Measurements from ENCODE around the gene GAPT.
"Not testable (repeated sequence)": the region's sequence is repeated elsewhere in the genome, so short reads cannot be mapped to it uniquely, and the experiment has no call there.

The GAPT gene

GRCh38 chr5:58505971-58506640, 14.9 kb downstream of the GAPT start:
- no peak for DNase-seq

DNA sequence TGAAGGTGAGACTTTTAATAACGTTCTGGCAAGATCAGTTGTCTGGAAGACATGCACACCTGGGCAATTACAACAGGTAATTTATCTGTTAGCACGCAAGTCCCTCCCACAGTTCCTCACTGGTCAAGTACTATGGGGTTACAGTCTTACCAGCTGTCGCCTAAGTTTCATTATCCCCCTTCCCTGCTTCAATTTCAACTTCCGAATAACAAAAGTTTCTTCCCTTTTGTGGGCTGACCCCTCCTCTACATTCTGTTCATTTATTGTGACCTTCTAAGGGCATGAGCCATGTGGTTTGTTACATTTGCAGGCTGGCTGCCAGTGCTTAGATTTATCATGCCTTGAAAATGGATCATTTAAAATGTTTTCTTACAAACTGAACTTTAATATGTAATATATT, 16.5 kb downstream of the GAPT start:
- no peak for DNase-seq

DNA sequence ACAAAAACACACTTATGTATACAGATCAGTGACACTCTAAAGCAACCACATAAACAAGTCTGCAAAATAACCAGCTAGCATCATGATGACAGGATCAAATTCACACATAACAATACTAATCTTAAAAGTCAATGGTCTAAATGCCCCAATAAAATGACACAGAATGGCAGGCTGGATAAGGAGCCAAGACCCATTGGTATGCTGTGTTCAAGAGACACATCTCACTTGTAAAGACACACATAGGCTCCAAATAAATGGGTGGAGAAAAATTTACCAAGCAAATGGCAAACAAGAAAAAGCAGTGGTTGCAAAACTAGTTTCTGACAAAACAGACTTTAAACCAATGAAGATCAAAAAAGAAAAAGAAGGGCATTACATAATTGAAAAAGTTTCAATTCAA, 26.0 kb downstream of the GAPT start:
- no peak for DNase-seq

DNA sequence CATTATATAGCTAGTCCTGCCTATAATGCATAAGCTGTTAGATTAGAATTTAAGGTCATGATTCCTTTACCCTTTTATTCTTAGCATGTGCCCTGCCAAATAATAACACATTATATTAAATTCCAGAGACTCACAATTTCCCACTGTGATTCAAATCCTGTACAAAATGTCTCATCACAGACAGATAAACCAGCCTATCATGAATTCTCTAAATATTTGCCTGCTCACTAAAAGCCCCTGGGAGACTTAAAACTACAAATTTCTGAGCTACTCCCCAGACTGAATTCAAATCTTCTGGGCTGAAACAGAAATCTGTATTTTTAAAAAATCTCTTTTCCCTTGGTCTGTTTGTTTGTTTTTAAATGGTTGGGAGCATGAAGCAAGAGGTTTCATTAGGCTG, 32.7 kb downstream of the GAPT start:
- no peak for DNase-seq

DNA sequence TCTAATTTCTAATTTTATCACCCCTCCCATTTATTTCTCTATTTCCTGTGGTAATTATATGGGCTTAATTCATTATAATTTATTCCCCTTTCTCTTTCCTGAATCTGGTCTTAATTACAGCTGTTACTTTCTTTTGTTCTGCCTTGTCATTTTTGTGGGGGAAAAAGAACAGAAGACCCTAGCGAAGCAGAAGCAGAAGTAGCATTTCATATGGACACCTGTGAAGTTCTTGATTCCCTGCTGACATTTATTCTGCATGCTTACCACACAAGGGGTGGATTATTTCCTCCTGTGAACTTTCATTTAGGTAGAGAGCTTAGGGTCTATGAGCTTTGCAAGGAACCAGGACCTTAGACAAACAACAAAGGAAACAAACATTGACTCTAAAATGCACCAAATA, 33.3 kb downstream of the GAPT start:
- DNase-seq: no peak

GRCh38 chr5:58530942-58531490, 39.8 kb downstream of the GAPT start:
- DNase-seq: no peak

- not testable (repeated sequence) for DNase-seq
Measured at GRCh38 chr5:58541935-58542334, 50.7 kb downstream of the GAPT start.

GRCh38 chr5:58542709-58543108, 51.5 kb downstream of the GAPT start:
- DNase-seq: no peak

DNA sequence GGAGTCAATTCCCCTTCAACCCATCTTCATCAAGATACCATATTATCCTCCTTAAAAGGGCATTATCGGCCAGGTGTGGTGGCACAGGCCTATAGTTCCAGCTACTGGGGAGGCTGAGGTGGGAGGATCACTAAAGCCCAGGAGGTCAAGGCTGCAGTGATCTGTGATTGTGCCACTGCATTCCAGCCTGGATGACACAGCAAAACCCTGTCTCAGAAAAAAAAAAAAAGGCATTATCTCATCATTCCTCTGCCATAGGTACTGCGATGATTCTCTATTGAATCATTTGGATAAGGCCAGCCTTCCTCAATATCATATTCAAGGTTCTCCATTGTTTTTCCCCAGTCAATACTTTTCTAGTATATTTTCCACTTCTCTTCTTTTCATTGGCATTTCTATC, 52.5 kb downstream of the GAPT start:
- no peak for DNase-seq

- no peak for DNase-seq
Measured at GRCh38 chr5:58544195-58544594, 53.0 kb downstream of the GAPT start.

DNA sequence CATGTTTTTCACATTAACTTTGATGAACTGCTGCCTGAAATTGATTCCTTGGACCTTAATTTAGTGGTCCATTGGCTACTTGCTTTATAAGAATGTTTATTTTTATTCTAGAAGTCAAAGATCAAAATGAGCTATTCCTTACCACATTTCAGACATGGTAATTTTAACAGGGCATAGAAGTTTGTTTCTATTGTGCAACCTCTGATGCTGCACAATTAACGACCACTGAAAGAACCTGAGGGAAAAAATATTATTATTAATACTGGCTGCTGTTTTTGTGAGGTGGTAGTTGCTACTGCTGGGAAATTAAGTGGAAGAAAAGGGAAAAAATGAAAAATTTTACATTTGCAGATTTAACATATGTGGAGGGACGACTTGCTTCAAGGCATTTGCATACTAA, 53.7 kb downstream of the GAPT start:
- no peak for DNase-seq

DNA sequence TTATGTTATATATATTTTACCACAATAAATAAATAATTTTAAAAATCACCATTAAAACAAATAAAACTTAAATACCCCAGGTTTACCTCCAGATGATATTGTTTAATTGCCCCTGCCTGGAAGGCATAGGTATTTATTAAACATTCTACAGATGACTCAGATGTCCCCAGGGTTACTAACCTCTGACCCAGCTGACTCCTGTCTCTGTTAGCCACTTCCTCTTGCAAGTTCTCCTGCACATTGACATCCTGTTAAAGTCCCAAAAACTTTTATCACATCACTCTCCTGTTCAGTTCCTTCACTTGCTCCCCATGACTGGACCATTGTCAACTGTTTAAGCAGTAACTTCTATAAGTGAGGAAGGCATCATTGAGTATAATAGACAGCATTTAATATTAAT, 54.7 kb downstream of the GAPT start:
- no peak for DNase-seq

Data from activated CD4-positive, alpha-beta T cell treated with anti-CD3 and anti-CD28 coated beads, Interleukin-2, amount 50 U/mL, for 4 hours (primary cell).